ENCODE results near the gene GVQW3.

DNA sequence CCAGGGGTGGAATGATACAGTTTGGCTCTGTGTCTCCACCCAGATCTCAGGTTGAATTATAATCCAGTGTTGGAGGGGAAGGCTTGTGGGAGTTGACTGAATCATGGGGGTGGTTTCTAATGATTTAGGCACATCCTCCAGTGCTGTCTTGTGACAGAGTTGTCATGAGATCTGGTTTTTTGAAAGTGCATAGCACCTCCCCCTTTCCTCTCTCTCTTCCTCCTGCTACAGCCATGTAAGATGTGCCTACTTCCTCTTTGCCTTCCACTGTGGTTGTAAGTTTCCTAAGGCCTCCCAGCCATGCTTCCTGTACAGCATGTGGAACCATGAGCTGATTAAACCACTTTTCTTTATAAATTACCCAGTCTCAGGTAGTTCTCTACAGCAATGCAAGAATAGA is 45.3 kb upstream of the GVQW3 start:
- TF ChIP-seq, protein P1, sequence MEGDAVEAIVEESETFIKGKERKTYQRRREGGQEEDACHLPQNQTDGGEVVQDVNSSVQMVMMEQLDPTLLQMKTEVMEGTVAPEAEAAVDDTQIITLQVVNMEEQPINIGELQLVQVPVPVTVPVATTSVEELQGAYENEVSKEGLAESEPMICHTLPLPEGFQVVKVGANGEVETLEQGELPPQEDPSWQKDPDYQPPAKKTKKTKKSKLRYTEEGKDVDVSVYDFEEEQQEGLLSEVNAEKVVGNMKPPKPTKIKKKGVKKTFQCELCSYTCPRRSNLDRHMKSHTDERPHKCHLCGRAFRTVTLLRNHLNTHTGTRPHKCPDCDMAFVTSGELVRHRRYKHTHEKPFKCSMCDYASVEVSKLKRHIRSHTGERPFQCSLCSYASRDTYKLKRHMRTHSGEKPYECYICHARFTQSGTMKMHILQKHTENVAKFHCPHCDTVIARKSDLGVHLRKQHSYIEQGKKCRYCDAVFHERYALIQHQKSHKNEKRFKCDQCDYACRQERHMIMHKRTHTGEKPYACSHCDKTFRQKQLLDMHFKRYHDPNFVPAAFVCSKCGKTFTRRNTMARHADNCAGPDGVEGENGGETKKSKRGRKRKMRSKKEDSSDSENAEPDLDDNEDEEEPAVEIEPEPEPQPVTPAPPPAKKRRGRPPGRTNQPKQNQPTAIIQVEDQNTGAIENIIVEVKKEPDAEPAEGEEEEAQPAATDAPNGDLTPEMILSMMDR (IDR thresholded peaks at IDR 0.05) = no peak
- TF ChIP-seq POLR2A (IDR thresholded peaks at IDR 0.05) = no peak

All from ovary (tissue), 3 donors.